ENCODE results near the gene HEYL. TPM values are rescaled to one million over a fixed set of nuclear protein-coding genes. Genes with fewer than 3 reads are reported as not detected.
"Not testable (repeated sequence)": the region's sequence is repeated elsewhere in the genome, so short reads cannot be mapped to it uniquely, and the experiment has no call there.

HEYL gene
- total RNA-seq, 1 donor from 2014 or later: 17.7 TPM

GRCh38 chr1:39608921-39609320, 30.5 kb downstream of the HEYL start:
- ATAC-seq (no peak), DNase-seq (no peak)
- no peaks in the 10 kb centered on the region for H3K4me1 ChIP-seq
- no peak for TF ChIP-seq CTCF (IDR thresholded peaks at IDR 0.05)
- H3K9me3 ChIP-seq: no peaks in the 10 kb centered on the region
- H3K27ac ChIP-seq: no peak overlapping the region
- H3K27me3 ChIP-seq: no peaks in the 10 kb centered on the region
- intact Hi-C loops (cut with DNase I): loop anchor here (5.0 to 10.0 kb wide), 2 partner anchors 43 to 116 kb away; no protein-coding TSS in a partner anchor
- H3K4me3 ChIP-seq: no peak overlapping the region
- H3K36me3 ChIP-seq: no peaks in the 10 kb centered on the region

GRCh38 chr1:39603677-39604076, 35.8 kb downstream of the HEYL start:
- H3K27me3 ChIP-seq, H3K27ac ChIP-seq, H3K9me3 ChIP-seq, DNase-seq, H3K36me3 ChIP-seq, H3K4me3 ChIP-seq, H3K4me1 ChIP-seq, ATAC-seq: not testable (repeated sequence)
- intact Hi-C loops (cut with DNase I): loop anchor here (10.0 kb wide), 1 partner anchor 121 kb away; no protein-coding TSS in a partner anchor

GRCh38 chr1:39601667-39602255, 37.7 kb downstream of the HEYL start:
- not testable (repeated sequence) for H3K27ac ChIP-seq, H3K36me3 ChIP-seq, H3K27me3 ChIP-seq, DNase-seq, H3K4me3 ChIP-seq, H3K4me1 ChIP-seq, ATAC-seq, H3K9me3 ChIP-seq
- intact Hi-C loops (cut with DNase I): loop anchor here (10.0 kb wide), 1 partner anchor 123 kb away; no protein-coding TSS in a partner anchor

GRCh38 chr1:39596163-39596562, 43.3 kb downstream of the HEYL start:
- Histone ChIP-seq H3K36me3 (no peaks in the 10 kb centered on the region), H3K27ac (no peak overlapping the region), H3K4me3 (no peak overlapping the region), H3K4me1 (no peaks in the 10 kb centered on the region), H3K9me3 (no peaks in the 10 kb centered on the region), H3K27me3 (peaks cover 6% of the 10 kb centered on the region)
- DNase-seq (no peak), ATAC-seq (no peak)
- TF ChIP-seq CTCF (IDR thresholded peaks at IDR 0.05): no peak
- intact Hi-C loops (cut with DNase I): no loop called here

GRCh38 chr1:39593386-39593785, 46.1 kb downstream of the HEYL start:
- intact Hi-C loops (cut with DNase I): no loop called here
- Histone ChIP-seq H3K9me3 (no peaks in the 10 kb centered on the region), H3K4me1 (no peaks in the 10 kb centered on the region), H3K4me3 (no peak overlapping the region), H3K36me3 (no peaks in the 10 kb centered on the region), H3K27ac (no peak overlapping the region), H3K27me3 (no peaks in the 10 kb centered on the region)
- DNase-seq: no peak
- ATAC-seq: no peak
- no peak for TF ChIP-seq CTCF (IDR thresholded peaks at IDR 0.05)

GRCh38 chr1:39592069-39592468, 47.4 kb downstream of the HEYL start:
- no peak for TF ChIP-seq CTCF (IDR thresholded peaks at IDR 0.05)
- DNase-seq (no peak), ATAC-seq (no peak)
- intact Hi-C loops (cut with DNase I): no loop called here
- Histone ChIP-seq H3K36me3 (no peaks in the 10 kb centered on the region), H3K9me3 (no peaks in the 10 kb centered on the region), H3K27me3 (no peaks in the 10 kb centered on the region), H3K4me3 (no peak overlapping the region), H3K4me1 (no peaks in the 10 kb centered on the region), H3K27ac (no peak overlapping the region)

- Histone ChIP-seq H3K9me3 (no peaks in the 10 kb centered on the region), H3K27ac (no peak overlapping the region), H3K36me3 (no peaks in the 10 kb centered on the region), H3K27me3 (no peaks in the 10 kb centered on the region), H3K4me1 (no peaks in the 10 kb centered on the region), H3K4me3 (no peak overlapping the region)
- intact Hi-C loops (cut with DNase I): no loop called here
- DNase-seq: no peak
- TF ChIP-seq CTCF (IDR thresholded peaks at IDR 0.05): no peak
- ATAC-seq: no peak
Observed at GRCh38 chr1:39590546-39590945, 48.9 kb downstream of the HEYL start.
